T-cell (primary cell): ENCODE data around the gene SLC43A1. TPM values are rescaled to one million over a fixed set of nuclear protein-coding genes. Genes with fewer than 3 reads are reported as not detected.

ENCODE experiments used
- ATAC-seq, 4 experiments: fragments of 200-7000 bp in 3 of 4; fragments of 150-1000 bp in 1 of 4; cut with Tn5 transposase; replicated peaks in 1 of 4; 1 replicate in 3 of 4; 2 replicates in 1 of 4; pipeline ENCODE4 v1.10.0; 2021; ENCODE audit warnings: moderate library complexity in 3 of 4, mild to moderate bottlenecking in 2 of 4, moderate number of reproducible peaks in 1 of 4
- CTCF ChIA-PET, 2 donors: fragments of 300-600 bp; sonication (Branson Sonifier 250); formaldehyde crosslinking; loops; one replicate each; lab custom pipeline; 2022; ENCODE audit warnings: antibody characterized with exemption in 2 of 2; lab: Charles Lee
- POLR2A ChIA-PET, 2 donors: fragments of 300-600 bp; sonication (Branson Sonifier 250); formaldehyde crosslinking; loops; one replicate each; lab custom pipeline; 2022; ENCODE audit warnings: antibody characterized with exemption in 2 of 2; lab: Charles Lee
- DNase-seq, 35 experiments: peaks; one replicate each; pipeline versions ENCODE4 v3.0.0 to v3.0.0-alpha.2; 2013 to 2023
- H3K27ac ChIP-seq: one replicate; pipeline ENCODE4 v1.5.1; 2013; ENCODE audit warnings: low read length
- H3K27me3 ChIP-seq, 2 experiments: replicated peaks in 1 of 2; 1 replicate in 1 of 2; 2 replicates in 1 of 2; pipeline versions ENCODE4 v1.6.1 to v1.7.0; 2013; ENCODE audit warnings: low read length in 1 of 2, mixed read lengths in 1 of 2; ENCODE audit not compliant: control insufficient read depth in 2 of 2, insufficient read depth in 2 of 2; ENCODE audit errors: extremely low read depth in 1 of 2
- H3K36me3 ChIP-seq, 2 donors: 1 replicate in 1 of 2; 2 replicates in 1 of 2; pipeline versions ENCODE4 v1.6.1 to v1.7.0; 2013; ENCODE audit warnings: low read length in 1 of 2; ENCODE audit not compliant: control insufficient read depth in 2 of 2, insufficient read depth in 1 of 2; ENCODE audit errors: extremely low read depth in 1 of 2
- H3K4me1 ChIP-seq, 2 experiments: 1 replicate in 1 of 2; 2 replicates in 1 of 2; pipeline versions ENCODE4 v1.6.1 to v1.7.0; 2013; ENCODE audit warnings: low read length in 2 of 2, mixed read lengths in 1 of 2; ENCODE audit not compliant: insufficient read depth in 2 of 2, control insufficient read depth in 1 of 2; ENCODE audit errors: extremely low read depth in 1 of 2
- H3K4me3 ChIP-seq, 2 donors: 1 replicate in 1 of 2; 2 replicates in 1 of 2; pipeline versions ENCODE4 v1.5.1 to v1.7.0; 2013; ENCODE audit warnings: mild to moderate bottlenecking in 2 of 2, low read length in 1 of 2, moderate library complexity in 1 of 2; ENCODE audit not compliant: control insufficient read depth in 1 of 2; ENCODE audit errors: extremely low read depth in 1 of 2
- H3K9me3 ChIP-seq: 2 replicates; pipeline ENCODE4 v1.7.0; 2013
- H3K27ac Mint-ChIP-seq, 2 donors: one replicate each; pipeline ENCODE4 v1.8.0; 2020 to 2021; ENCODE audit warnings: mild to moderate bottlenecking in 2 of 2, mixed read lengths in 2 of 2
- H3K27me3 Mint-ChIP-seq, 2 donors: one replicate each; pipeline ENCODE4 v1.8.0; 2021 to 2022; ENCODE audit warnings: mixed read lengths in 2 of 2
- H3K36me3 Mint-ChIP-seq: one replicate; pipeline ENCODE4 v1.8.0; 2021; ENCODE audit warnings: mixed read lengths
- H3K4me1 Mint-ChIP-seq, 3 donors: one replicate each; pipeline ENCODE4 v1.8.0; 2020 to 2022; ENCODE audit warnings: mixed read lengths in 3 of 3, mild to moderate bottlenecking in 1 of 3
- H3K4me3 Mint-ChIP-seq, 3 donors: one replicate each; pipeline ENCODE4 v1.8.0; 2020 to 2022; ENCODE audit warnings: mild to moderate bottlenecking in 3 of 3, mixed read lengths in 3 of 3, moderate library complexity in 3 of 3
- H3K9me3 Mint-ChIP-seq, 3 donors: one replicate each; pipeline ENCODE4 v1.8.0; 2020 to 2022; ENCODE audit warnings: mixed read lengths in 3 of 3
- WGBS: methylation state at CpG from one replicate; pipeline ENCODE4 v1.1.5; 2013; ENCODE audit warnings: missing lambda C conversion rate; ENCODE audit not compliant: insufficient coverage; 5-methylcytosine and 5-hydroxymethylcytosine counted together
- total RNA-seq, 35 experiments: library from RNA in 6 of 35; stranded (reverse) in 6 of 35; fragments of 120-200 nt in 1 of 35; gene quantifications; one replicate each; pipeline versions ENCODE4 v1.2.1 to v1.2.4 and lab custom pipeline; 2013 to 2026

The SLC43A1 gene
- total RNA-seq, 5 donors from 2014 or later (not counting 1 experiment from before 2014, with no cell fraction given), result 8.8 to 31.6 (median 25.1) TPM

DNA sequence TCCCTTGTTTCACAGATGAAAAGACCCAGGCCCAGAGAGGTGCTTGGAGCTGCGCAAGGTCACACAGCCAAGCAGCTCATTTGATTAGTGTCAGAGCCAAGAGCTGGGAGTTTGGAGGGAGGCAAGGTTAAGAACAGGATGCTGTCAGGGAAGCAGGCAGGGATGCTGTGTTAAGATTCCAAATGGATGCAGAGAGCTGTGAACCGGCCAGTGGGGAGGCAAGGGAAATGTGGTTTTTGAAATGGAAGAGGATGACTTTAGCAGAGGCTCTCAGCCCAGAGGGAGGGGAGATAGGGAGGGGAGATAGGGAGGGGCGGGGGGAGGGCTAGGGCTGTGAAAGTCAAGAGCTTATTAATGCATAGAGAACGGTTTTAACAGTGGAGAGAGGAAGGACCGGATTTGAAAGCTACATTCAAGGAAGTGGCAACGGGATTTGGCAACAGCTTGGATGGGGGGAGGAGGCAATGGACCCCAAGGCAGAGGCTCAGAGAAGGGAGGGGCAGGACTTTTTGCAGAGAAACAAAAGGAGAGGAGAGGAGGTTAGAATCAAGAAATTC, 42.1 kb downstream of the SLC43A1 start:
- H3K27me3 Mint-ChIP-seq, result peaks cover 0 to 39% of the 10 kb centered on the region in 2 donors
- H3K9me3 ChIP-seq, result no peaks in the 10 kb centered on the region
- H3K27me3 ChIP-seq, result peaks cover 0 to 34% of the 10 kb centered on the region in 2 experiments
- H3K9me3 Mint-ChIP-seq, result no peaks in the 10 kb centered on the region
- H3K36me3 ChIP-seq, result no peaks in the 10 kb centered on the region
- no peak overlapping the region for H3K4me3 ChIP-seq
- H3K4me3 Mint-ChIP-seq, result peak overlapping the region in 1 of 3 donors; percentile 81
- WGBS, result 61% methylated on average over 6 of the region's 6 CpGs
- POLR2A ChIA-PET, result no interaction called here
- H3K4me1 Mint-ChIP-seq, result peaks cover 28 to 32% (median 29%) of the 10 kb centered on the region in 3 donors
- ATAC-seq, result no peak
- peaks cover 13 to 37% of the 10 kb centered on the region in 2 experiments for H3K4me1 ChIP-seq
- peak overlapping the region in 1 of 2 donors; percentile 34 for H3K27ac Mint-ChIP-seq
- no peak for DNase-seq
- H3K27ac ChIP-seq, result no peak overlapping the region
- H3K36me3 Mint-ChIP-seq, result no peaks in the 10 kb centered on the region
- CTCF ChIA-PET, result interaction anchor here (0.6 to 1.9 kb wide), 7 partner anchors 9 to 1538 kb away, joined by 3 to 10 read pairs (median 3); no protein-coding TSS in a partner anchor

DNA sequence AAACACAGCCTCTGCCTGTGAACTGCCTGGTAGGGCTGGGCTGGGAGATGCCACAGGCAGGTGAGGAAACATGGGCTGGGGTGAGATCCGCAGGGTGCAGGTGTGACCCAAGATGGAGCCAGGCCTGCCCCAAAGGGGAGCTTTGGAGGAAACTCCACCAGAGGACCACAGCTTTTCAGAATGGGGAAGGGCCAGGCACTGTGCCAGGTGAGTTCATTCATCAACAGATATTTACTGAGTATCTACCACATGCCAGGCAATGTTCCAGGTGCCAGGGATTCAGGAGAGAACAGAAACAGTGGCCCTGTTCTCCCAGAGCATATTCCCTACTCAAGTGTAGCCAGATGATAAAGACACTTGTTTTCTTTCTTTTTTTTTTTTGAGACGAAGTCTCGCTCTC, 44.0 kb downstream of the SLC43A1 start:
- H3K9me3 Mint-ChIP-seq, result no peaks in the 10 kb centered on the region
- ChIA-PET CTCF (interaction anchor here (0.5 to 1.3 kb wide), 3 partner anchors 10 to 22 kb away, joined by 3 to 4 read pairs (median 4); no protein-coding TSS in a partner anchor), POLR2A (no interaction called here)
- no peak overlapping the region for H3K4me3 Mint-ChIP-seq
- H3K27ac ChIP-seq, result no peak overlapping the region
- no peak for ATAC-seq
- peaks cover 26 to 35% (median 32%) of the 10 kb centered on the region in 3 donors for H3K4me1 Mint-ChIP-seq
- H3K36me3 Mint-ChIP-seq, result no peaks in the 10 kb centered on the region
- H3K27ac Mint-ChIP-seq, result no peak overlapping the region
- no peak overlapping the region for H3K4me3 ChIP-seq
- H3K27me3 Mint-ChIP-seq, result peaks cover 0 to 34% of the 10 kb centered on the region in 2 donors
- WGBS, result 100% methylated on average over 1 of the region's 3 CpGs
- H3K4me1 ChIP-seq, result peaks cover 13 to 29% of the 10 kb centered on the region in 2 experiments
- H3K36me3 ChIP-seq, result no peaks in the 10 kb centered on the region
- no peak for DNase-seq
- peaks cover 0 to 25% of the 10 kb centered on the region in 2 experiments for H3K27me3 ChIP-seq
- H3K9me3 ChIP-seq, result no peaks in the 10 kb centered on the region

- peaks cover 0 to 14% of the 10 kb centered on the region in 2 experiments for H3K27me3 ChIP-seq
- Mint-ChIP-seq H3K4me3 (no peak overlapping the region), H3K27ac (no peak overlapping the region), H3K9me3 (no peaks in the 10 kb centered on the region), H3K4me1 (peaks cover 10 to 21% (median 13%) of the 10 kb centered on the region in 3 donors), H3K27me3 (peaks cover 0 to 23% of the 10 kb centered on the region in 2 donors), H3K36me3 (no peaks in the 10 kb centered on the region)
- DNase-seq, result no peak
- H3K4me1 ChIP-seq, result peaks cover 0 to 9% of the 10 kb centered on the region in 2 experiments
- 100% methylated on average over 1 of the region's 5 CpGs for WGBS
- ATAC-seq, result no peak
- H3K27ac ChIP-seq, result no peak overlapping the region
- H3K9me3 ChIP-seq, result no peaks in the 10 kb centered on the region
- POLR2A ChIA-PET, result no interaction called here
- CTCF ChIA-PET, result interaction anchor here in 1 of 2 donors (1.0 kb wide), 1 partner anchor 11 kb away, joined by 3 read pairs; no protein-coding TSS in a partner anchor
- no peaks in the 10 kb centered on the region for H3K36me3 ChIP-seq
- H3K4me3 ChIP-seq, result no peak overlapping the region
These were observed 46.2 kb downstream of the SLC43A1 start for GRCh38 chr11:57469268-57469667.

- H3K27ac ChIP-seq, result no peak overlapping the region
- H3K27me3 ChIP-seq, result peaks cover 0 to 11% of the 10 kb centered on the region in 2 experiments
- no peaks in the 10 kb centered on the region for H3K9me3 ChIP-seq
- DNase-seq (no peak), ATAC-seq (no peak)
- H3K9me3 Mint-ChIP-seq, result no peaks in the 10 kb centered on the region
- no peaks in the 10 kb centered on the region for H3K36me3 Mint-ChIP-seq
- 53% methylated on average over 3 of the region's 4 CpGs for WGBS
- H3K27ac Mint-ChIP-seq, result no peak overlapping the region
- no peaks in the 10 kb centered on the region for H3K4me1 ChIP-seq
- CTCF ChIA-PET, result interaction anchor here in 1 of 2 donors (0.9 kb wide), 1 partner anchor 25 kb away, joined by 3 read pairs; no protein-coding TSS in a partner anchor
- no peak overlapping the region for H3K4me3 ChIP-seq
- POLR2A ChIA-PET, result no interaction called here
- H3K4me3 Mint-ChIP-seq, result no peak overlapping the region
- H3K36me3 ChIP-seq, result no peaks in the 10 kb centered on the region
- peaks cover 0 to 18% of the 10 kb centered on the region in 2 donors for H3K27me3 Mint-ChIP-seq
- peaks cover 4 to 11% (median 4%) of the 10 kb centered on the region in 3 donors for H3K4me1 Mint-ChIP-seq
These were observed 47.2 kb downstream of the SLC43A1 start for GRCh38 chr11:57468276-57468675.

DNA sequence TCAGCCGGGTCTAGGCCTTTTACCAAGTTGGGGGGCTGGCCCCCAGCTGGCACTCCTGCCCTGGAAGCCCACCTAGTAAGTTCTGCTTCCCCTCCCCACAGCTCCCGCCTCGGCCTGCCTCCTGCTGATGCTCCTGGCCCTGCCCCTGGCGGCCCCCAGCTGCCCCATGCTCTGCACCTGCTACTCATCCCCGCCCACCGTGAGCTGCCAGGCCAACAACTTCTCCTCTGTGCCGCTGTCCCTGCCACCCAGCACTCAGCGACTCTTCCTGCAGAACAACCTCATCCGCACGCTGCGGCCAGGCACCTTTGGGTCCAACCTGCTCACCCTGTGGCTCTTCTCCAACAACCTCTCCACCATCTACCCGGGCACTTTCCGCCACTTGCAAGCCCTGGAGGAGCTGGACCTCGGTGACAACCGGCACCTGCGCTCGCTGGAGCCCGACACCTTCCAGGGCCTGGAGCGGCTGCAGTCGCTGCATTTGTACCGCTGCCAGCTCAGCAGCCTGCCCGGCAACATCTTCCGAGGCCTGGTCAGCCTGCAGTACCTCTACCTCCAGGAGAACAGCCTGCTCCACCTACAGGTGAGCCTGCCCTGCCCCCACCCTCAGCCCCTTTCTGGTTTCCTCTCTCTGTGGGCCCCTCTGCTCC, 47.9 kb downstream of the SLC43A1 start:
- no peak for DNase-seq
- H3K27me3 Mint-ChIP-seq, result peaks cover 0 to 17% of the 10 kb centered on the region in 2 donors
- peaks cover 0 to 11% of the 10 kb centered on the region in 2 experiments for H3K27me3 ChIP-seq
- ChIA-PET POLR2A (no interaction called here), CTCF (interaction anchor here in 1 of 2 donors (0.6 to 0.9 kb wide), 2 partner anchors 10 to 26 kb away, joined by 3 to 5 read pairs; no protein-coding TSS in a partner anchor)
- no peaks in the 10 kb centered on the region for H3K9me3 Mint-ChIP-seq
- H3K4me3 ChIP-seq, result no peak overlapping the region
- H3K4me1 Mint-ChIP-seq, result peaks cover 0 to 7% (median 4%) of the 10 kb centered on the region in 3 donors
- H3K36me3 Mint-ChIP-seq, result no peaks in the 10 kb centered on the region
- H3K36me3 ChIP-seq, result no peaks in the 10 kb centered on the region
- H3K9me3 ChIP-seq, result no peaks in the 10 kb centered on the region
- no peaks in the 10 kb centered on the region for H3K4me1 ChIP-seq
- no peak overlapping the region for H3K4me3 Mint-ChIP-seq
- 87% methylated on average over 23 of the region's 23 CpGs for WGBS
- no peak for ATAC-seq
- H3K27ac ChIP-seq, result no peak overlapping the region
- no peak overlapping the region for H3K27ac Mint-ChIP-seq

DNA sequence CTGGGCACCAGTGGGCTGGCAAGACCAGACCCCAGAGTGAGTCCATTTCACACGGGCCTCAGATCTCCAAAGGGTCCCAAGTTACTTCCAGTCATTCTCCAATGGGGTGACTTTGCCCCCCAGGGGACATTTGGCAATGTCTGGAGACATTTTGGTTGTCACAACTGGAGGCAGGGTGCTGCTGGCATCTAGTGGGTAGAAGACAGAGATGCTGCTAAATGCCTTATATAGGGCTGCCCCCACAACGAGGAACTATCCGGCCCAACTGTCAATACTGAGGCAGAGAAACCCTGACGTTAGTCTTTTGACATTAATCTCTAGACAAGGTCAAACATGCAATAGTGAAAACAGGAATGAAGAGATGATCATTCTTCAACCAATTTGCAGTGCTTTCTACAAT, 48.8 kb downstream of the SLC43A1 start:
- Mint-ChIP-seq H3K36me3 (no peaks in the 10 kb centered on the region), H3K27ac (no peak overlapping the region)
- POLR2A ChIA-PET, result no interaction called here

More for the DNA sequence above, 48.8 kb downstream of the SLC43A1 start:
- CTCF ChIA-PET, result no interaction called here
- peaks cover 0 to 20% of the 10 kb centered on the region in 2 experiments for H3K27me3 ChIP-seq
- no peaks in the 10 kb centered on the region for H3K9me3 ChIP-seq
- H3K4me3 ChIP-seq, result no peak overlapping the region
- Mint-ChIP-seq H3K4me1 (peaks cover 0 to 7% (median 7%) of the 10 kb centered on the region in 3 donors), H3K4me3 (no peak overlapping the region), H3K27me3 (peaks cover 2 to 20% of the 10 kb centered on the region in 2 donors), H3K9me3 (no peaks in the 10 kb centered on the region)
- no peak for ATAC-seq
- H3K4me1 ChIP-seq, result peaks cover 0 to 3% of the 10 kb centered on the region in 2 experiments
- no peaks in the 10 kb centered on the region for H3K36me3 ChIP-seq
- WGBS, result 80% methylated on average over 1 of the region's 4 CpGs
- H3K27ac ChIP-seq, result no peak overlapping the region
- no peak for DNase-seq
